DMS79 treated with DMSO at 0.1 percent for 48 hours (cell line): ENCODE results near the gene CASQ2.

Experiments
- DNase-seq: peaks from one replicate; lab custom pipeline; 2025; lab: John Stamatoyannopoulos, UW

CASQ2 gene

GRCh38 chr1:115768549-115768948, at the start of gene CASQ2:
CASQ2 (minus strand) TSS chr1:115768714; CDS start chr1:115768541, 173 bp downstream.
- DNase-seq: no peak

DNA sequence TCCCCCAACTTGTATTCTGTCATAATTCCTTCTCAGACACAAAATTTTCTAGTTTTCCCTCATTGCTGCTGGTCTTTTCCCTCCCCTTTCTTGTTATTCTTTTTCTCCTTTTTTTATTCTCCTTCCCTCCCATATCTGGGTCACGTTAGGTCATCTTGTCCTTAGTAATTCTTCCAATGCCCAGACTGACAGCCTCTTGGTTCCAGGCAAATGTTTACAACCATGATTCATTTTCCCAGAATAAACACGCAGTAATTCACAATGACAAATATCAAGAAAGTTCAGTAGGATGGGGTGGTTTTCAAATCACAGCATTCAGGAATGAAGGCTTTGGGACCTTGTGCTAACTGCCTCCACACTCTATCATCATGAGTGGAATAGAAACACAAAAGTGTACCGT, 47.2 kb upstream of the CASQ2 start:
- DNase-seq: no peak

DNA sequence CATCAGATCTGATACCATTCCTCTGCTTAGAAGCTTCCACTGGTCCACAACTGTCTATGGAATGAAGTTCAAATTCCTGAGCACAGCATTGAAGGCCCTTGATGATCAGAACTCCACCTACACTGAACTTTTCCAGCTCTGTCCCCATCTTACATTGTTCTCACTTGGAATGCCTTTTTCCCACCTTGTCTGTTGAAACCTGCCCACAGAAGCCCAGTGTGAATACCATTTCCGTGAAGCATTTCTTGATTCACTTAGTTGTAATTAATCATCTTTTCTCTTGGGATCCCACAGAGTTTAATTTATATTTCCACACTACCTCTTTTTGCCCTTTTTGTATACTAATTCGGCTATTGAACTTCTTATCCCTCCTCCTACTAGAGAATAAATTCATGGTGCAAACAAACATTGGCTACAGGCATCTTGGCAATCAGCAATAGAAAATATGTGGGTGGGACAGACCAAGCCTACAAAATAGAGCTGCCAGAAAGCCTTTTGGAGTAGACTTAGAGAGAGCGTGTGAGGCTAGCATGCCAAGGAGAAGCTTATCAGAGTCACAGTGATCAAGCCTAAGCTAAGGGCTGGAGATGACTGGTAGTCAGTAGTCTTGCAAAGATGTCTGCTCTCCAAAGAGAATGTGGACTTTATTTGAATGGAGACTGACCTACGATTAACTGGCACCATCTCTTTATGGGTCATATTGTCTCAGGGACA, 46.3 kb upstream of the CASQ2 start:
- no peak for DNase-seq

GRCh38 chr1:115813727-115814126, 45.2 kb upstream of the CASQ2 start:
- no peak for DNase-seq

GRCh38 chr1:115811140-115811828, 42.8 kb upstream of the CASQ2 start:
- no peak for DNase-seq

DNA sequence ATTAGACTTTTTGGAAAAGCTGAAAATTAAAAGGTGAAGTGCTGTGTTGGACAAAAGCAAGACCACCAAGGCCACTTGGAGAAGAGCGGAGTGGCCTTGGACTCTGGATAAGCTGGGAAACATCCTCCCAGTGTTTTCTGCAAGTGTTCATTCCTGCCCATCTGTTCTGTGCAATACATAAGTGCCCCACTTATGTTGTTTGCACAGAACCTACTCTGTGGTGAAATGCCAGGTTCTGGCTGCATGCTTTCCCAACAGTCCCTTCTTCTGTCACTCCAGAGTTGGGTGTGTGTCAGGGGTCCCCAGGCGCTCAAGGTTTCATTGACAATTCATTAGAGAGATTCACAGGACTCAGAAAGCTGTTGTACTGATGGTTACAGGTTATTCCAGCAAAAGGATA, 42.1 kb upstream of the CASQ2 start:
- DNase-seq: peak; percentile 16

- no peak for DNase-seq
Observed at GRCh38 chr1:115809847-115810246, 41.3 kb upstream of the CASQ2 start.

- DNase-seq: no peak
Observed at GRCh38 chr1:115809076-115809475, 40.6 kb upstream of the CASQ2 start.

DNA sequence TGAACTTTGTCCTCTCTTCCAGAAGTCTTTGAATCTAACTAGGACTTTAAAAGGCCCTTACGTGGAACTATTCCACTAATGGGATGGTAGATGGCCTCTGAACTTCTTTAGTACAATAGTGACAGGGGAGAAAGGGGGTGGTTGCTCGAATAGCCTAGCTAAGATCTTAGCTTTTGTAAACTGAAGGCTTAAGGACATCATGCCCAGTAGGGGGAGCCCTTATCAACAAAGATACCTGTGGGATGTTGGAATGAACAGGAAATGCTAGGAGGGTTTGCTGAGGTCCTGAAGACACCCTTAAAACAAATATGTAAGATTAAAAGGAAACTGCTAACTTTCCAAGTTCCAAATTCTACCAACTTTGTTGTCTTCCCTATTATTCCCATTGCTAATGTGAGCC, 39.2 kb upstream of the CASQ2 start:
- DNase-seq: peak; percentile 56

GRCh38 chr1:115805597-115805996, 37.1 kb upstream of the CASQ2 start:
- no peak for DNase-seq

DNA sequence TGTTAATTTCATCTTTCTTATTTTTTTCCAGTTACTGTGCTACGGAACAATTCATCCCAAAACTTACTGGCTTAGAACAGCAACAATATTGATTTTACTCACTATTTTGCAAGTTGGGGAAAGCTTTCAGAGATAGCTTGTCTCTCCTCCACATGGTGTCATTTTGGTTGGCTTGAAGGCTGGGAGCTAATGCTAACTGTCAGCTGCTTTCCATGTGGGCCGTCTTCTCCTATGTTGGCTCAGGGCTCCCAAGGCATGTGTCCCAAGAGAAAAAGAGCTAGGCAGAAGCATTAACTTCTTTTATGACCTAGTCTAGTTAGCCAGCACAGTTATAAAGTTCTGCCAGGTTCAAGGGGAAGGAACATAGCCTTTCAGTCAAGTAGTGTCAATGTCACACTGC, 33.9 kb upstream of the CASQ2 start:
- DNase-seq: no peak

- DNase-seq: no peak
Observed at GRCh38 chr1:115797486-115797885, 29.0 kb upstream of the CASQ2 start.

GRCh38 chr1:115796897-115797296, 28.4 kb upstream of the CASQ2 start:
- DNase-seq: no peak

DNA sequence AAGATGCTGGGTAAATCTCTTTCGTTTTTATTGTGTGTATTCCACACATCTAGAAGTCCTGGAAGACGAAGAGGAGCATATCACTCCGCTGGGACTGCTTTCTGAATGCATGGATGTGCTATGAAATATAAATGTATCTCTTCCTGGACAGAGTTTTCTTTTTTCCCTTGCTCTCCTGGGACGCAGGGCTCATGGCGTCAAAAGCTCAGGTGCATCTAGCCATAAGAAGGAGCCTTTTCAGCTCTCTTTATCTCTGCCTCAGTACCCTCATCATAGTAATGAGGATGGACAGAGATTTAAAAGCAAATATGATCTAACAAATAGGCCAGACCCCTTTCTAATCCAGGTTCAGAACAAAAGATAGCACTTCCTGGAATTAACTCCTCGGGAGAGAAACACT, 27.5 kb upstream of the CASQ2 start:
- DNase-seq: no peak

DNA sequence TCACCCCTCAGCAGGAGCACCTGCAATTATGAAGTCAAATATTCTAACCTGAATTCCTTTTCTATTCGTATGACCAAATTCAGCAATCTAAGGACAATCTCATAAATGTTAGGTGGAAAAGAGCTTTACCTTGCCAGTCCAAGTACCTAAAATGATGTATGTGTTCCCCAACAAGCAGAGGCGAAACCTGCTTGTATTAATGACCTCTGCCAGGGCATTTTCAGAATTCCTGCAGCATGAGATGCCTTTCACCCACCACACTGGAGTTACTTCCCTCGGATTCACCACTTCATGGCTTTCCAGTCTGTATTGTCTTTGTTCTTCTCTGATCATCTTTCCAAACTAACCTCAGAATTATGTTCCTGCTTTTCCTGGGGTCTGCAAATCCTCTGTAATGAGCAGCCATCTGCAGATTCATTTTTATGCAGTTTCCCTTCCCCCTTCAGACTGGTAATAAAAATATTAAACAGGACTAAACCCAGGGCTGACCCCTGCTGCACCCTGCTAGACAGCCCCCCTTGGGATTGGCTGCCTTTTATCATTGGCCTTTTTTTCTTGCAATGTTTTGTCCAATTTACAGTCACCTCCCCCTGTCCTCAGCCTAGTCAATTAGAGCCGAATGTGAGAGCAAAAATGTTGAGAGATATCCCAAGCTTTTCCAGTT, 26.6 kb upstream of the CASQ2 start:
- no peak for DNase-seq

DNA sequence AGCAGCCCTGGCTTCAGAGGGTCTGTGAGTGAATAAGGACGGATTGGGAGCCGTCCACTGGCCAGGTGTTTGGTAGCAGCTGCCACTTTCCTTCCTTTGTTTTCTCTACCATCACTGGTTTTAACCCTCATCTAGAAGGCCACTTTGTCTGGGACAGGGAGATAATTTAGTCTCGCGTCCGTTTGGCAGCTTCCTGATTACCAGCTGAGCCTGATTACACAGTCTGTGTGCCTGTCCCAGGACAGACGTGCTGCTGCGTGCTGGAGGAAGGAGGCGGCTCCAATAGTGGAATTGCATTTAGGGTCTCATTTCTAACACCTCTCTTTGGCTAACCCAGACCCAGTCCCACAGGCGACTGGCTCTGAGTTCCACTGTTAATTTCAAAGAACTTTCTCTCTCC, 24.6 kb upstream of the CASQ2 start:
- no peak for DNase-seq

DNA sequence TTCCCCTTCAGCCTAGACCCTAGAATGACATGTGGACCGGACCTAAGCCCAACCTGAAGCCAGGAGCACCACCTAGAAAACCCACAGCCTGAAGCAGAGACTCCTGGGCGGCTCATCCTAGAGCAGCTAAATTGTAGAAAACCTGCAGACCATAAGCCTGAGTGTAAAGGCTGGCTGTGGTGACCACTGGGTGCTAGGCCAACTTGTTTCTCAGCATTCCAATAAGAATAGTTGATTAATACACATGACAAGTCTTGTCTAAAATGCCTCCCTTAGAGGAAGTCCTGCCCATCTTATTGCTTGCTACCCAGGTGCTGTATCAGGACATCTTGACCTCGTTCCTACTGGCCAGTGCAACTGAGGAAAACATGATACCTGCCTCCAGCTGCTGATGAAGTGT, 23.3 kb upstream of the CASQ2 start:
- DNase-seq: no peak

- no peak for DNase-seq
Observed at GRCh38 chr1:115790846-115791245, 22.3 kb upstream of the CASQ2 start.

DNA sequence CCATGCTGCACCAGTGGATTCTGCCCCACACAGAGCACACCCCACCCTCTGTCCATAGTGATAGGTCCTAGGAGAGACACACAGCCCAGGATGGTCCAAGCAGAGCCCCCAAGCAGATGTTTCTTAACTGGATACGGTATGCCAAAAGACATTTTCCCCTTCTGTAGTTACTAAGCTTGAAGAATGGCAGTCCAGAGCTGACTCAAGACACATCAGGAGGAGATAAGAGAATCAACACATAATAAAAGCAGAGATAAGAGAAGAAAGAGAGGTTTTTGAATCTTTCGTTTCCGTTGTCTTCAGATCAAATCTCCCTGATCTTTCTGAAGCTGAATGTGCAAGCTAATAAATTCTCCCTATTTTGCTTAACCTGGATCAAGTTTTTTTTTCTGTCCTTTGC, 21.8 kb upstream of the CASQ2 start:
- DNase-seq: no peak

DNA sequence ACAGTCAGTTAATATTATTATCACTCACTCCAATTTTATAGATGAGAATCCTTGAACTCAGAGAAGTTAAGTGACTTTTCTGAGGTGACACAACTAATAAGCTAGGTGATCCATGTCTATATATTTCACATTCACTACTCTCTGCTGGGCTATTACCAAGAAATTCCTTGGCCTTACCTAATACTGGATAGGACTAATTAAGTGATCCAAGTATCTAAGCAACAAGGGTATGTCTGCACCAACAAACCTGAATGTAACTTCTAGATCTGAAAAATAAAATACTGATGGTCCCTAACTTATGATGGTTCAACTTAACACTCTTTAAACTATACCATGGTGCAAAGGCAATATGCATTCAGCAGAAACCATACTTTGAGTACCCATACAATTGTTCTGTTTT, 14.8 kb upstream of the CASQ2 start:
- DNase-seq: no peak

DNA sequence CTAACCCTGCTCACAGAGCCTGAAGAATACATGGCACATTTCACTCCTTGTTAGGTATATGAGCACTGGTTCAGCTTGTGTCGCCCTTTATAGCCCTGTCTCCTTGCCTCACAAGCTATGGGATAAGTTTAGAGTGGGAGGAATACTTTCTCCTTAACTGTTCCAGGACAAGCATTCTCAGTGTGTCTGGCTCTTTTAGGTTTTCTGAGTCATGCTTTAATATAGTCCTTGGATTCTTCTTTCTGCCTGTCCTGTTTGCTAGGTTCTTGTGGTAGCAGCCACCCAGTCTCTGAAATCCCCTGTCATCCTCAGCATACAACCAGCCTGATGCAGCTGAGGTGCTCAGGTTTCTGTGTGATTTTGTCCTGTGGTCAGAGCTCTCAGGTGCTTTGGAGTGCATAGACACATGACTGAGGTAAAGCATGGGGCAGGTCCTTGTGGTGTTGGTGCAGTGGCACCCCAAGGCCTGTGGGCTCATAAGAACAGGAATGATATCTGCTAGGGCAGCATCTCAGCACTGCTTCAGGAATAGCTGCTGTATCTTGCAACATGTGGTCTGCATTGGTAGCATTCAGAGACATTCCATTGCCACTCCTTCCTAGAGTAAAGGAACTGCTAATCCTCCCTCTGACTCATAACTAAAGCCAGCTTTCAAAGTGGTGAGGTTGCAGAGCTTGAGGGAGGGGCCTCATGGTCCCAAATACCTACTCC, 14.2 kb upstream of the CASQ2 start:
- no peak for DNase-seq

GRCh38 chr1:115781851-115782250, 13.3 kb upstream of the CASQ2 start:
- no peak for DNase-seq

DNA sequence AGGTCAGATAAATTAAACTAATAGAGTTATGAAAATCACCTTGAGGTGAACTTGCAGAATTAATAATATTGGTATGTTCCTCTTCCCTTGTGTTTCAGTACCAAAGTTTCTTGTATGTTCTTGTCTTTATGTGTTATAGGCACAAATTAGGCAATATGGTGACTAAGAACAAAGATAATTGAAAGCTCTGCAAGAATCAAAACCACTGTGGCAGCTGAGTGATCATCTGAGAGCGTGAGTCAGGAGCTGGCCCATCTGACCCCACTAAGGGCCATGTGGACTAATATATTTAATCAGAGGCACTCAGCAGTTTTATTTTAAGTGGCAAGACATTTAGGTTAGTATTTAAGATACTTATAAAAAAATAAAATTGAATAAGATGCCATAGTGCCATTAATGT, 12.8 kb upstream of the CASQ2 start:
- DNase-seq: no peak
